Measurements from ENCODE around the gene LDLRAD1. TPM values are rescaled to one million over a fixed set of nuclear protein-coding genes. Genes with fewer than 3 reads are reported as not detected.

LDLRAD1 gene
- total and polyA plus RNA-seq, 2 donors (not counting 3 experiments of a cell fraction or from before 2014, with no cell fraction given), result not detected

GRCh38 chr1:53975861-53976260 lies 42.1 kb downstream of the LDLRAD1 start:
- no TSS peak for BruUV-seq (replicated peaks)
- CTCF ChIA-PET, result interaction anchor here (0.7 to 1.2 kb wide), 2 partner anchors 10 to 16 kb away, joined by 3 read pairs; no protein-coding TSS in a partner anchor

More at GRCh38 chr1:53975861-53976260, 42.1 kb downstream of the LDLRAD1 start:
- FAIRE-seq (no peak), DNase-seq (ENCODE audit: low read depth, low spot score) (no peak)
- intact Hi-C loops (cut with micrococcal nuclease), result no loop called here
- Histone ChIP-seq H3K36me3 (ENCODE audit: control insufficient read depth in 2 of 2, extremely low read depth in 1 of 2, insufficient read depth in 2 of 2, low read length in 2 of 2) (no peaks in the 10 kb centered on the region), H3K27me3 (ENCODE audit: control insufficient read depth in 2 of 2, insufficient read depth in 2 of 2, low read length in 2 of 2) (no peaks in the 10 kb centered on the region), H3K9me1 (replicated peaks; ENCODE audit: control insufficient read depth, extremely low read depth, insufficient read depth, low read length) (no peaks in the 10 kb centered on the region), H3K4me3 (replicated peaks in 1 of 3; ENCODE audit: insufficient read depth in 1 of 3, low read depth in 1 of 3, low read length in 3 of 3) (no peak overlapping the region), H4K20me1 (replicated peaks; ENCODE audit: control insufficient read depth, extremely low read depth, insufficient read depth, low read length) (no peaks in the 10 kb centered on the region), H3K4me1 (ENCODE audit: control insufficient read depth, extremely low read depth, insufficient read depth, low read length) (no peaks in the 10 kb centered on the region), H3K79me2 (ENCODE audit: control insufficient read depth, insufficient read depth, low read length) (no peaks in the 10 kb centered on the region), H2AFZ (ENCODE audit: low read depth, low read length) (no peak overlapping the region), H3K4me2 (ENCODE audit: insufficient read depth, low read length) (no peak overlapping the region), H3K9me3 (replicated peaks; ENCODE audit: control insufficient read depth, insufficient read depth, low read length) (no peaks in the 10 kb centered on the region), H3K9ac (replicated peaks; ENCODE audit: extremely low read depth, insufficient read depth, low read length) (no peak overlapping the region), H3K27ac (ENCODE audit: insufficient read depth, low read depth, low read length) (no peak overlapping the region)
- TF ChIP-seq CTCF (IDR thresholded peaks at IDR 0.05; ENCODE audit: extremely low read depth in 1 of 2, insufficient read depth in 1 of 2, low read depth in 1 of 2, low read length in 2 of 2) (no peak), MAX (IDR thresholded peaks at IDR 0.05; ENCODE audit: insufficient read depth, insufficient read length) (no peak), GATA2 (IDR thresholded peaks at IDR 0.05; ENCODE audit: insufficient read depth, insufficient read length, low read depth, low read length) (no peak), POLR2AphosphoS5 (IDR thresholded peaks at IDR 0.05; ENCODE audit: insufficient read depth, low read depth, low read length) (no peak), FOS (IDR thresholded peaks at IDR 0.05; ENCODE audit: borderline replicate concordance, insufficient read depth, low read length) (no peak), JUN (IDR thresholded peaks at IDR 0.05; ENCODE audit: borderline replicate concordance, insufficient read depth, insufficient read length, low read depth) (no peak), MYC (IDR thresholded peaks at IDR 0.05; ENCODE audit: low read depth, low read length) (no peak), EZH2 (IDR thresholded peaks at IDR 0.05; ENCODE audit: borderline replicate concordance, low read depth, low read length, severe bottlenecking) (no peak), POLR2A (IDR thresholded peaks at IDR 0.05; ENCODE audit: low read depth, low read length) (no peak)
- dilution Hi-C loops (cut with MboI; ENCODE audit: extremely low pct_ligation_motif_present, low sequenced_read_pairs), result no loop called here
- POLR2A ChIA-PET, result no interaction called here

All from endothelial cell of umbilical vein (primary cell).